Uterus (tissue), 4 donors: Measurements from ENCODE around the gene FNDC10. TPM values are rescaled to one million over a fixed set of nuclear protein-coding genes. Genes with fewer than 3 reads are reported as not detected.

Experiments used
- DNase-seq, 2 donors: peaks; one replicate each; pipeline ENCODE4 v3.0.0-alpha.2; 2019 to 2020
- H3K27ac ChIP-seq, 2 donors: fragments of 200-600 bp; sonication (generic); 1 replicate in 1 of 2; 2 replicates in 1 of 2; pipeline ENCODE4 v1.5.1; 2016 to 2018
- H3K27me3 ChIP-seq, 2 donors: fragments of 200-600 bp; sonication (generic); one replicate each; pipeline ENCODE4 v1.5.1; 2018 to 2019; ENCODE audit warnings: control low read depth in 1 of 2
- H3K36me3 ChIP-seq, 2 donors: fragments of 200-600 bp; sonication (generic); one replicate each; pipeline ENCODE4 v1.5.1; 2019; ENCODE audit warnings: control low read depth in 1 of 2
- H3K4me1 ChIP-seq, 2 donors: fragments of 200-600 bp; sonication (generic); one replicate each; pipeline ENCODE4 v1.5.1; 2018 to 2019; ENCODE audit warnings: control low read depth in 1 of 2
- H3K4me3 ChIP-seq, 2 donors: fragments of 200-600 bp; sonication (generic); 1 replicate in 1 of 2; 2 replicates in 1 of 2; pipeline ENCODE4 v1.5.1; 2018 to 2019; ENCODE audit warnings: mild to moderate bottlenecking in 1 of 2
- H3K9me3 ChIP-seq, 2 donors: fragments of 200-600 bp; sonication (generic); one replicate each; pipeline ENCODE4 v1.5.1; 2019; ENCODE audit warnings: control low read depth in 1 of 2
- CTCF ChIP-seq, 4 experiments: fragments of 200-600 bp in 2 of 4; fragments of 450-650 bp in 2 of 4; sonication (generic) in 2 of 4; IDR thresholded peaks; one replicate each; pipeline ENCODE4 v1.5.1; 2016 to 2019; ENCODE audit warnings: antibody characterized with exemption in 4 of 4, mild to moderate bottlenecking in 2 of 4, moderate library complexity in 1 of 4
- POLR2A ChIP-seq, 2 donors: fragments of 450-650 bp; IDR thresholded peaks; one replicate each; pipeline ENCODE4 v1.6.1; 2016; ENCODE audit warnings: antibody characterized with exemption in 2 of 2, mild to moderate bottlenecking in 1 of 2, moderate library complexity in 1 of 2
- intact Hi-C: fragments of 100-400 bp; cut with DNase I; formaldehyde crosslinking; loops from one replicate; pipeline ENCODE4 v1.15.1; 2023; ENCODE audit warnings: low total_unique reads
- total RNA-seq, 4 donors: library from RNA; depleted of rRNA in 3 of 4; stranded (reverse); fragments of >200 nt in 3 of 4; gene quantifications; one replicate each; pipeline versions ENCODE4 v1.1.0 to v1.2.4, GENCODE V29; 2014 to 2023
- donor health status: DM: yes; HTN: yes; CAD: no.

FNDC10 gene
- total RNA-seq, 4 donors from 2014 or later: 0.40 to 0.48 TPM; not detected in 2

- no peak for DNase-seq
- H3K27ac ChIP-seq: no peak overlapping the region
- H3K27me3 ChIP-seq: no peaks in the 10 kb centered on the region
- H3K36me3 ChIP-seq: no peaks in the 10 kb centered on the region
- H3K4me1 ChIP-seq: peaks cover 0 to 4% of the 10 kb centered on the region in 2 donors
- TF ChIP-seq POLR2A (IDR thresholded peaks at IDR 0.05) (no peak), CTCF (IDR thresholded peaks at IDR 0.05) (no peak)
- H3K4me3 ChIP-seq: no peak overlapping the region
- H3K9me3 ChIP-seq: no peaks in the 10 kb centered on the region
- intact Hi-C loops: no loop called here
Measured at GRCh38 chr1:1594602-1595260, 5.2 kb downstream of the FNDC10 start.

GRCh38 chr1:1593834-1594601 lies 5.9 kb downstream of the FNDC10 start:
- no peak for DNase-seq
- TF ChIP-seq CTCF (IDR thresholded peaks at IDR 0.05): no peak
- TF ChIP-seq POLR2A (IDR thresholded peaks at IDR 0.05): no peak
- no peaks in the 10 kb centered on the region for H3K27me3 ChIP-seq

GRCh38 chr1:1591452-1591851 lies 8.5 kb downstream of the FNDC10 start:
- no peak for TF ChIP-seq POLR2A (IDR thresholded peaks at IDR 0.05)
- TF ChIP-seq CTCF (IDR thresholded peaks at IDR 0.05): no peak
- Histone ChIP-seq H3K27ac (no peak overlapping the region), H3K36me3 (no peaks in the 10 kb centered on the region), H3K27me3 (no peaks in the 10 kb centered on the region), H3K9me3 (no peaks in the 10 kb centered on the region), H3K4me1 (no peaks in the 10 kb centered on the region), H3K4me3 (no peak overlapping the region)
- intact Hi-C loops: no loop called here
- no peak for DNase-seq

More at GRCh38 chr1:1593834-1594601, 5.9 kb downstream of the FNDC10 start:
- no peak overlapping the region for H3K27ac ChIP-seq
- H3K4me1 ChIP-seq: no peaks in the 10 kb centered on the region
- H3K36me3 ChIP-seq: no peaks in the 10 kb centered on the region
- H3K4me3 ChIP-seq: no peak overlapping the region
- intact Hi-C loops: no loop called here
- H3K9me3 ChIP-seq: no peaks in the 10 kb centered on the region

- Histone ChIP-seq H3K9me3 (no peaks in the 10 kb centered on the region), H3K36me3 (no peaks in the 10 kb centered on the region), H3K27me3 (no peaks in the 10 kb centered on the region), H3K4me3 (no peak overlapping the region), H3K27ac (no peak overlapping the region), H3K4me1 (no peaks in the 10 kb centered on the region)
- TF ChIP-seq POLR2A (IDR thresholded peaks at IDR 0.05) (no peak), CTCF (IDR thresholded peaks at IDR 0.05) (no peak)
- DNase-seq: no peak
- intact Hi-C loops: no loop called here
Measured at GRCh38 chr1:1583347-1584010, 16.5 kb downstream of the FNDC10 start.
